ENCODE data around the gene THEM4. TPM values are rescaled to one million over a fixed set of nuclear protein-coding genes. Genes with fewer than 3 reads are reported as not detected.
"Not testable (repeated sequence)": the region's sequence is repeated elsewhere in the genome, so short reads cannot be mapped to it uniquely, and the experiment has no call there.

Gene THEM4
- total and polyA plus RNA-seq, 2 donors (not counting 1 experiment from before 2014, with no cell fraction given) = 15.0 to 16.1 TPM

DNA sequence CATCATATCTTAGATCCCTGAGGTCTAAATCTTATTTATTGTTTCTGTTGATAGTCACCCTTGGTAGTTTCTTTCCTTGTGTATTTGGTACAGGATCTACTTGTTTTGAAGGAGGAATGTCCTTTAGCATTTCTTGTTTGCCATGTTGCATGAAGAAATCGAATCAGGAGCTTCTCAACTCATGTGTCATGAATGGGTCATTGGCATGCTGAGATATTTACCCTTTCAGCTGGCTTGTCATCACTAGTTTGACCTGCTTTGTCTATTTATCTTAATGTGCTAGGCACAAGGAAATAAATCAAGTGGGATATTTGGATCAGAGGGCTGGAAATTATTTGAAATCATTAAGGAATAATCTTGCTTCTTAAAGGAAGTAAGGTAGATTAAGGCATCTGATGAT lies 23.8 kb downstream of the THEM4 start:
- Histone ChIP-seq H3K4me1 (ENCODE audit: control insufficient read depth in 2 of 2, insufficient read depth in 2 of 2, low read length in 2 of 2) (peaks cover 6 to 8% of the 10 kb centered on the region in 2 donors), H3K4me2 (replicated peaks; ENCODE audit: low read depth, low read length, poor library complexity, severe bottlenecking) (no peak overlapping the region), H3K27me3 (replicated peaks in 1 of 4; ENCODE audit: control extremely low read depth in 1 of 4, control insufficient read depth in 3 of 4, insufficient read depth in 4 of 4, low read length in 3 of 4) (no peaks in the 10 kb centered on the region), H3K27ac (ENCODE audit: low read length in 2 of 2) (no peak overlapping the region), H4K20me1 (ENCODE audit: control insufficient read depth, insufficient read depth, low read length, poor library complexity, severe bottlenecking) (no peaks in the 10 kb centered on the region), H3K9me3 (ENCODE audit: control extremely low read depth in 1 of 3, control insufficient read depth in 2 of 3, insufficient read depth in 1 of 3, low read length in 2 of 3) (no peaks in the 10 kb centered on the region), H3K9ac (ENCODE audit: low read length) (no peak overlapping the region), H3K36me3 (replicated peaks in 1 of 2; ENCODE audit: control extremely low read depth in 1 of 2, control insufficient read depth in 1 of 2, extremely low read depth in 1 of 2, insufficient read depth in 2 of 2, low read length in 1 of 2) (peaks cover 0 to 3% of the 10 kb centered on the region in 2 experiments), H3K79me2 (ENCODE audit: control insufficient read depth, insufficient read depth, low read length) (no peaks in the 10 kb centered on the region), H3K4me3 (ENCODE audit: control extremely low read depth in 1 of 5, extremely low read depth in 1 of 5, insufficient read depth in 1 of 5, low read depth in 2 of 5, low read length in 4 of 5) (no peak overlapping the region), H2AFZ (ENCODE audit: insufficient read depth, low read depth, low read length, poor library complexity, severe bottlenecking) (no peak overlapping the region)
- no peak for ATAC-seq (ENCODE audit: low read depth)
- DNase-seq = no peak
- intact Hi-C loops (cut with micrococcal nuclease) = loop anchor here (5.0 kb wide), 1 partner anchor 47 kb away; no protein-coding TSS in a partner anchor
- POLR2A ChIA-PET = no interaction called here
- CTCF ChIA-PET = interaction anchor here (8.9 kb wide), 1 partner anchor 116 kb away, joined by 115 read pairs; no protein-coding TSS in a partner anchor
- Mint-ChIP-seq H3K4me1 (peaks cover 9% of the 10 kb centered on the region), H3K9me3 (ENCODE audit: insufficient read depth) (no peaks in the 10 kb centered on the region), H3K4me3 (no peak overlapping the region), H3K27ac (peak overlapping the region; percentile 50), H3K27me3 (no peaks in the 10 kb centered on the region)
- 100% methylated on average over 1 of the region's 1 CpG for WGBS (ENCODE audit: insufficient coverage)
- TF ChIP-seq, protein P1, sequence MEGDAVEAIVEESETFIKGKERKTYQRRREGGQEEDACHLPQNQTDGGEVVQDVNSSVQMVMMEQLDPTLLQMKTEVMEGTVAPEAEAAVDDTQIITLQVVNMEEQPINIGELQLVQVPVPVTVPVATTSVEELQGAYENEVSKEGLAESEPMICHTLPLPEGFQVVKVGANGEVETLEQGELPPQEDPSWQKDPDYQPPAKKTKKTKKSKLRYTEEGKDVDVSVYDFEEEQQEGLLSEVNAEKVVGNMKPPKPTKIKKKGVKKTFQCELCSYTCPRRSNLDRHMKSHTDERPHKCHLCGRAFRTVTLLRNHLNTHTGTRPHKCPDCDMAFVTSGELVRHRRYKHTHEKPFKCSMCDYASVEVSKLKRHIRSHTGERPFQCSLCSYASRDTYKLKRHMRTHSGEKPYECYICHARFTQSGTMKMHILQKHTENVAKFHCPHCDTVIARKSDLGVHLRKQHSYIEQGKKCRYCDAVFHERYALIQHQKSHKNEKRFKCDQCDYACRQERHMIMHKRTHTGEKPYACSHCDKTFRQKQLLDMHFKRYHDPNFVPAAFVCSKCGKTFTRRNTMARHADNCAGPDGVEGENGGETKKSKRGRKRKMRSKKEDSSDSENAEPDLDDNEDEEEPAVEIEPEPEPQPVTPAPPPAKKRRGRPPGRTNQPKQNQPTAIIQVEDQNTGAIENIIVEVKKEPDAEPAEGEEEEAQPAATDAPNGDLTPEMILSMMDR (IDR thresholded peaks at IDR 0.05) = no peak
- no peak for TF ChIP-seq EZH2 (IDR thresholded peaks at IDR 0.05; ENCODE audit: borderline replicate concordance, insufficient read depth, low read depth, low read length, poor library complexity, severe bottlenecking)

DNA sequence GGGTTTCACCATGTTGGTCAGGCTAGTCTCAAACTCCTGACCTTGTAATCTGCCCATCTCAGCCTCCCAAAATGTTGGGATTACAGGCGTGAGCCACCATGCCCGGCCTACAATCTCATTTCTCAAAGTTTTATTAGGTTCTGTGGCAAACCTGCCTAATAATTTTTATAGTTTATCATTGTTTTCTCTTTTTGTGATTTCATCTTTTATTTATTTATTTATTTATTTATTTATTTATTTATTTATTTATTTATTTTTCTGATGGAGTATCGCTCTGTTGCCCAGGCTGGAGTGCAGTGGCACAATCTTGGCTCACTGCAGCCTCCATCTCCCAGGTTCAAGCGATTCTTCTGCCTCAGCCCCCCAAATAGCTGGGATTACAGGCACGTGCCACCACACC lies 24.4 kb downstream of the THEM4 start:
- H2AFZ ChIP-seq (ENCODE audit: insufficient read depth, low read depth, low read length, poor library complexity, severe bottlenecking); H3K4me3 Mint-ChIP-seq; H3K4me2 ChIP-seq (replicated peaks; ENCODE audit: low read depth, low read length, poor library complexity, severe bottlenecking); H3K27me3 Mint-ChIP-seq; H3K4me3 ChIP-seq (ENCODE audit: control extremely low read depth in 1 of 5, extremely low read depth in 1 of 5, insufficient read depth in 1 of 5, low read depth in 2 of 5, low read length in 4 of 5); H3K4me1 ChIP-seq (ENCODE audit: control insufficient read depth in 2 of 2, insufficient read depth in 2 of 2, low read length in 2 of 2); H3K9me3 Mint-ChIP-seq (ENCODE audit: insufficient read depth); H4K20me1 ChIP-seq (ENCODE audit: control insufficient read depth, insufficient read depth, low read length, poor library complexity, severe bottlenecking); H3K4me1 Mint-ChIP-seq; H3K9ac ChIP-seq (ENCODE audit: low read length); H3K36me3 ChIP-seq (replicated peaks in 1 of 2; ENCODE audit: control extremely low read depth in 1 of 2, control insufficient read depth in 1 of 2, extremely low read depth in 1 of 2, insufficient read depth in 2 of 2, low read length in 1 of 2); H3K79me2 ChIP-seq (ENCODE audit: control insufficient read depth, insufficient read depth, low read length); H3K9me3 ChIP-seq (ENCODE audit: control extremely low read depth in 1 of 3, control insufficient read depth in 2 of 3, insufficient read depth in 1 of 3, low read length in 2 of 3); H3K27me3 ChIP-seq (replicated peaks in 1 of 4; ENCODE audit: control extremely low read depth in 1 of 4, control insufficient read depth in 3 of 4, insufficient read depth in 4 of 4, low read length in 3 of 4); DNase-seq; POLR2A ChIA-PET; ATAC-seq (ENCODE audit: low read depth); H3K27ac Mint-ChIP-seq; H3K27ac ChIP-seq (ENCODE audit: low read length in 2 of 2): not testable (repeated sequence)
- WGBS (ENCODE audit: insufficient coverage) = 100% methylated on average over 1 of the region's 5 CpGs
- intact Hi-C loops (cut with micrococcal nuclease) = loop anchor here (5.0 kb wide), 1 partner anchor 47 kb away; no protein-coding TSS in a partner anchor
- CTCF ChIA-PET = interaction anchor here (0.9 to 8.9 kb wide), 3 partner anchors 49 to 117 kb away, joined by 3 to 115 read pairs (median 9); no protein-coding TSS in a partner anchor

DNA sequence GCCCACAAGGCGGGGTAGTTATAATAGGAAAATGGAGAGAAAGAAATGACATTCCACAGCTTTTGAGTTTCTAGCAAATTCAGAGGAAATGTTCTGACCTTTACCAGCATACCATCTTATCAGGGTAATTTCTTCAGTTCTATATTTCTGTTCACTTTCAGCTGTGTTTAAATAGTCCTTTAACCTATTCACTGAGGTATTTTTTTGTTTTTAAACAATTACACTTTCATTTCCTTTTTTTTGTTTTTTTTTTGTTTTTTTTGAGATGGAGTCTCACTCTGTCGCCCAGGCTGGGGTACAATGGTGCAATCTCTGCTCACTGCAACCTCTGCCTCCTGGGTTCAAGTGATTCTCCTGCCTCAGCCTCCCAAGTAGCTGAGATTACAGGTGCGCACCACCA lies 24.9 kb downstream of the THEM4 start:
- H3K4me3 Mint-ChIP-seq; H4K20me1 ChIP-seq (ENCODE audit: control insufficient read depth, insufficient read depth, low read length, poor library complexity, severe bottlenecking); H3K36me3 ChIP-seq (replicated peaks in 1 of 2; ENCODE audit: control extremely low read depth in 1 of 2, control insufficient read depth in 1 of 2, extremely low read depth in 1 of 2, insufficient read depth in 2 of 2, low read length in 1 of 2); DNase-seq; H3K4me1 Mint-ChIP-seq; ATAC-seq (ENCODE audit: low read depth); H3K27ac ChIP-seq (ENCODE audit: low read length in 2 of 2); H3K4me1 ChIP-seq (ENCODE audit: control insufficient read depth in 2 of 2, insufficient read depth in 2 of 2, low read length in 2 of 2); H3K9me3 ChIP-seq (ENCODE audit: control extremely low read depth in 1 of 3, control insufficient read depth in 2 of 3, insufficient read depth in 1 of 3, low read length in 2 of 3); H3K27me3 ChIP-seq (replicated peaks in 1 of 4; ENCODE audit: control extremely low read depth in 1 of 4, control insufficient read depth in 3 of 4, insufficient read depth in 4 of 4, low read length in 3 of 4); H3K27me3 Mint-ChIP-seq; H3K79me2 ChIP-seq (ENCODE audit: control insufficient read depth, insufficient read depth, low read length); intact Hi-C loops (cut with micrococcal nuclease); POLR2A ChIA-PET; H3K9me3 Mint-ChIP-seq (ENCODE audit: insufficient read depth); H3K4me3 ChIP-seq (ENCODE audit: control extremely low read depth in 1 of 5, extremely low read depth in 1 of 5, insufficient read depth in 1 of 5, low read depth in 2 of 5, low read length in 4 of 5); H3K9ac ChIP-seq (ENCODE audit: low read length): not testable (repeated sequence)
- Histone ChIP-seq H2AFZ (ENCODE audit: insufficient read depth, low read depth, low read length, poor library complexity, severe bottlenecking) (peak overlapping the region; percentile 10), H3K4me2 (replicated peaks; ENCODE audit: low read depth, low read length, poor library complexity, severe bottlenecking) (peak overlapping the region; percentile 41)
- H3K27ac Mint-ChIP-seq = peak overlapping the region; percentile 10
- CTCF ChIA-PET = interaction anchor here (0.8 to 1.6 kb wide), 4 partner anchors 12 to 117 kb away, joined by 3 to 9 read pairs (median 4); no protein-coding TSS in a partner anchor
- no CpG with 5 or more reads among the region's 3 CpGs for WGBS (ENCODE audit: insufficient coverage)

Data from B cell (primary cell).